Astrocyte (in vitro differentiated cells and primary cell): ENCODE results near the gene GPR37L1.

Experiments used
- EZH2 ChIP-seq: IDR thresholded peaks from 2 replicates; pipeline ENCODE4 v1.6.1; 2012; ENCODE audit warnings: mild to moderate bottlenecking, low read length, inconsistent platforms; ENCODE audit not compliant: insufficient read depth
- TF ChIP-seq, protein P1 (sequence below): IDR thresholded peaks from 2 replicates; pipeline ENCODE4 v1.5.1; 2011; ENCODE audit warnings: low read depth, mild to moderate bottlenecking, inconsistent platforms, low read length, moderate library complexity; ENCODE audit not compliant: insufficient read depth

DNA sequence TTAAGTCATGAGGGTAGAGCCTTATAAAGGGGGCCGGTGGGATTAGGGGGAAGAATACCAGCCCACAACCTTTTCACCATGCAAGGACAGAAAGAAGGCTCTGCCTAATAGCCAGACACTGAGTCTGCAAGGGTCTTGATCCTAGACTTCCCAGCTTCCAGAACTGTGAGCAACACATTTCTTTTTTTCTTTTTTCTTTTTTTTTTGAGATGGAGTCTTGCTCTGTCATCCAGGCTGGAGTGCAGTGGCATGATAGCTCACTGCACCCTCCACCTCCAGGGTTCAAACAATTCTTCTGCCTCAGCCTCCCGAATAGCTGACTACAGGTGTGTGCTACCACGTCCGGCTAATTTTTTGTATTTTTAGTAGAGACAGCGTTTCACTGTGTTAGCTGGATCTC, 23.6 kb downstream of the GPR37L1 start:
- TF ChIP-seq, protein P1, sequence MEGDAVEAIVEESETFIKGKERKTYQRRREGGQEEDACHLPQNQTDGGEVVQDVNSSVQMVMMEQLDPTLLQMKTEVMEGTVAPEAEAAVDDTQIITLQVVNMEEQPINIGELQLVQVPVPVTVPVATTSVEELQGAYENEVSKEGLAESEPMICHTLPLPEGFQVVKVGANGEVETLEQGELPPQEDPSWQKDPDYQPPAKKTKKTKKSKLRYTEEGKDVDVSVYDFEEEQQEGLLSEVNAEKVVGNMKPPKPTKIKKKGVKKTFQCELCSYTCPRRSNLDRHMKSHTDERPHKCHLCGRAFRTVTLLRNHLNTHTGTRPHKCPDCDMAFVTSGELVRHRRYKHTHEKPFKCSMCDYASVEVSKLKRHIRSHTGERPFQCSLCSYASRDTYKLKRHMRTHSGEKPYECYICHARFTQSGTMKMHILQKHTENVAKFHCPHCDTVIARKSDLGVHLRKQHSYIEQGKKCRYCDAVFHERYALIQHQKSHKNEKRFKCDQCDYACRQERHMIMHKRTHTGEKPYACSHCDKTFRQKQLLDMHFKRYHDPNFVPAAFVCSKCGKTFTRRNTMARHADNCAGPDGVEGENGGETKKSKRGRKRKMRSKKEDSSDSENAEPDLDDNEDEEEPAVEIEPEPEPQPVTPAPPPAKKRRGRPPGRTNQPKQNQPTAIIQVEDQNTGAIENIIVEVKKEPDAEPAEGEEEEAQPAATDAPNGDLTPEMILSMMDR, result no peak
- TF ChIP-seq EZH2, result no peak
